ENCODE results near the gene TLR5. TPM values are rescaled to one million over a fixed set of nuclear protein-coding genes. Genes with fewer than 3 reads are reported as not detected.

The TLR5 gene
- not detected in 2 replicates for total RNA-seq

GRCh38 chr1:223142795-223143536 is at the start of gene TLR5:
Gene TLR5, minus strand, starts transcription at chr1:223143248. Its CDS starts 30,217 bp downstream, at chr1:223113031.

Other genes starting within 250 kb of the TLR5 start
- not detected in 2 replicates for gene SUSD4, start 220.9 kb upstream of the TLR5 start, total RNA-seq

All from cardiac ventricle fibroblast (primary cell).